Lower lobe of right lung (tissue), 2 donors: ENCODE results near the gene SHTN1. TPM values are rescaled to one million over a fixed set of nuclear protein-coding genes. Genes with fewer than 3 reads are reported as not detected.

Experiments
- ATAC-seq, 2 donors: fragments of 200-7000 bp; cut with Tn5 transposase; one replicate each; pipeline ENCODE4 v1.9.1; 2020 to 2022; ENCODE audit warnings: mild to moderate bottlenecking in 2 of 2, moderate library complexity in 2 of 2
- DNase-seq: peaks from one replicate; pipeline ENCODE4 v3.0.0-alpha.2; 2020
- H3K27ac ChIP-seq: fragments of 200-600 bp; one replicate; pipeline ENCODE4 v1.8.0; 2022
- H3K27me3 ChIP-seq: fragments of 200-600 bp; one replicate; pipeline ENCODE4 v1.8.0; 2022; ENCODE audit warnings: low read depth
- H3K36me3 ChIP-seq: fragments of 200-600 bp; one replicate; pipeline ENCODE4 v1.8.0; 2022; ENCODE audit warnings: mild to moderate bottlenecking
- H3K4me1 ChIP-seq: fragments of 200-600 bp; one replicate; pipeline ENCODE4 v1.8.0; 2022
- H3K4me3 ChIP-seq: fragments of 200-600 bp; one replicate; pipeline ENCODE4 v1.8.0; 2022; ENCODE audit warnings: mild to moderate bottlenecking
- H3K9me3 ChIP-seq: fragments of 200-600 bp; one replicate; pipeline ENCODE4 v1.8.0; 2022
- intact Hi-C: fragments of 100-400 bp; cut with DNase I; formaldehyde crosslinking; loops from one replicate; pipeline ENCODE4 v1.11.0; 2022
- total RNA-seq: library from RNA; stranded (reverse); fragmentation: NEBNext Ultra II Directional; extraction: Animal tissue kit (Norgen Biotek cat#: 25700); gene quantifications from one replicate; pipeline ENCODE4 v1.2.1, GENCODE V29; 2021
- TF ChIP-seq, protein P1 (sequence below): fragments of 200-600 bp; IDR thresholded peaks from one replicate; pipeline ENCODE4 v1.8.0; 2022; ENCODE audit warnings: antibody characterized with exemption, mild to moderate bottlenecking
- donor health status: DM: no; HTN: yes; CAD: no; lungs with severe emphysema.

Gene SHTN1
- total RNA-seq, 1 donor from 2014 or later: 43.1 TPM

DNA sequence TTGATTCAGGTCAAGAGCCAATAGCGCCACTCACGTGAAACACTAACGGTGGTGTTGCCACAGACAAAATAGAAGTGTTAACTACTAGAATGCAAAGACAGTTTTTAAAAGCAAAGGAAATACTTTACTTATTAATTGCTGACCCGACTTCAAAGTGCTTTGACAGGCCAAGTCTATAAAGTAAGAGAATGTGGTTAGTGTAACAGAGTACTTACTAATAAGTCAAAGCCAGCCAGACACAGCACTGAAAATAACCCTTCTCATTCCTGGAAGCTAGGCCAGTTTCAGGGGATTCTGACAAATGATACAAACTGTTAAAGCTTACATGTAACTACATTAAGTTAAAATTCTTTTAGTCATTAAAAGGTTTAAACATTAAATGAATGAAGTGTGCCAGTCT lies 105.4 kb downstream of the SHTN1 start:
- no peak for ATAC-seq
- no peak overlapping the region for H3K27ac ChIP-seq
- peaks cover 13% of the 10 kb centered on the region for H3K36me3 ChIP-seq
- no peaks in the 10 kb centered on the region for H3K27me3 ChIP-seq
- intact Hi-C loops: no loop called here
- H3K4me1 ChIP-seq: no peaks in the 10 kb centered on the region
- H3K9me3 ChIP-seq: no peaks in the 10 kb centered on the region
- H3K4me3 ChIP-seq: no peak overlapping the region
- no peak for DNase-seq
- TF ChIP-seq, protein P1, sequence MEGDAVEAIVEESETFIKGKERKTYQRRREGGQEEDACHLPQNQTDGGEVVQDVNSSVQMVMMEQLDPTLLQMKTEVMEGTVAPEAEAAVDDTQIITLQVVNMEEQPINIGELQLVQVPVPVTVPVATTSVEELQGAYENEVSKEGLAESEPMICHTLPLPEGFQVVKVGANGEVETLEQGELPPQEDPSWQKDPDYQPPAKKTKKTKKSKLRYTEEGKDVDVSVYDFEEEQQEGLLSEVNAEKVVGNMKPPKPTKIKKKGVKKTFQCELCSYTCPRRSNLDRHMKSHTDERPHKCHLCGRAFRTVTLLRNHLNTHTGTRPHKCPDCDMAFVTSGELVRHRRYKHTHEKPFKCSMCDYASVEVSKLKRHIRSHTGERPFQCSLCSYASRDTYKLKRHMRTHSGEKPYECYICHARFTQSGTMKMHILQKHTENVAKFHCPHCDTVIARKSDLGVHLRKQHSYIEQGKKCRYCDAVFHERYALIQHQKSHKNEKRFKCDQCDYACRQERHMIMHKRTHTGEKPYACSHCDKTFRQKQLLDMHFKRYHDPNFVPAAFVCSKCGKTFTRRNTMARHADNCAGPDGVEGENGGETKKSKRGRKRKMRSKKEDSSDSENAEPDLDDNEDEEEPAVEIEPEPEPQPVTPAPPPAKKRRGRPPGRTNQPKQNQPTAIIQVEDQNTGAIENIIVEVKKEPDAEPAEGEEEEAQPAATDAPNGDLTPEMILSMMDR: no peak

DNA sequence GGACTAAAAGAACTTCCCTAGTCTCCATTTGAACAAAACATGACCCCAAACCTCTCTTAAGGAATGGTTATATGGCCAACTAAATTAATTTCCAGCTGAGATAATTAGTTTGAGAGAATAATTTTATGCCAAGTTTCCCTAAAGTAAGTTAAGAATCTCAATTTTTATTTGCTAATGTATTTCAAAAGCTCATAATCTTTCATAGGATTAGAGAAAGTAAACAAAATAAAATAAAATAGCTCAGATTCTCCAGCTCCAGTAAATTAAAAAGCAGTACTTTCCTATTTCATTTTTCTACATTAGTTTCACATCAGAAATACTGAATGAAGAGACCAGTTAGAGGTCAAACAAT lies 111.3 kb downstream of the SHTN1 start:
- H3K4me3 ChIP-seq: no peak overlapping the region
- TF ChIP-seq, protein P1: no peak
- no peaks in the 10 kb centered on the region for H3K27me3 ChIP-seq
- ATAC-seq: no peak
- intact Hi-C loops: no loop called here
- no peak overlapping the region for H3K27ac ChIP-seq
- peaks cover 9% of the 10 kb centered on the region for H3K4me1 ChIP-seq
- no peak for DNase-seq
- no peaks in the 10 kb centered on the region for H3K36me3 ChIP-seq
- no peaks in the 10 kb centered on the region for H3K9me3 ChIP-seq

DNA sequence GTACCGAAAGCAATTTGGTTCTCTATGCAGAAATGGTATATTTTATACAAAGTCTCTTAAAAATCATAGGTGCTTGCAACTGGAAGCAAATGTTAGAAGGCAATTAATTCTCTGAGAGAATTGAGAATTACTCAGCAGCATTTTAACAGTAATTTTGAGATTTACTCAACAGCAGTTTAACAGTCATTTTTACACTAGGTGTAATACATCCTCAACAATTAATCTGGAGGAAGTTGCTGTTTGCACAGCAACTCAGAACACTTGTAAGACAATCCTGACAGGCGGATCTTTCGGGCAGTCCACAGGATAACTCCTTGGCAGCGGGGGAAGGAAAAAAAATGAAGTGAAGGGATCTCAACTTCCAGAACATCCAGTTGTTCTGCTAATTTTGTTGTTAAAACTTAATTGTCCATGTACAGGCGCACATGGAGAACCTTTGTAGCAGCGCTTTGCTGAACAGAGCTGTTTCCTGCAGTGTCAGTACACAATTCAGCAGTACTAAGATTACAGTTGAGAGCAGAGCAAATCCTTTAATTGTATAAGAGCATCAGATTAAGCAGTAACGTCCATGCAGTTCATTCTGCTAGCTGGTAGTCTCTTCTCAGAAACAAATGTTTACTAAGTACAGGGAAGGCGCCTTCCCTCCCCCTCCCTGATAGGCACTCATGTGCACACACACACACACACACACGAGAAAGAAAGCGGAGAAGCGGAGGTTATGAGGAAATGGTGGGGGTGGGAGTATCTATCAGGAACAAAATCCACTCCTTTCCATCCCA lies 111.9 kb downstream of the SHTN1 start:
- no peaks in the 10 kb centered on the region for H3K9me3 ChIP-seq
- H3K4me3 ChIP-seq: no peak overlapping the region
- peaks cover 15% of the 10 kb centered on the region for H3K4me1 ChIP-seq
- H3K36me3 ChIP-seq: no peaks in the 10 kb centered on the region
- peak in 1 of 2 donors; percentile 45 for ATAC-seq
- no peak for DNase-seq
- H3K27ac ChIP-seq: no peak overlapping the region
- TF ChIP-seq, protein P1: no peak
- H3K27me3 ChIP-seq: no peaks in the 10 kb centered on the region
- intact Hi-C loops: no loop called here

DNA sequence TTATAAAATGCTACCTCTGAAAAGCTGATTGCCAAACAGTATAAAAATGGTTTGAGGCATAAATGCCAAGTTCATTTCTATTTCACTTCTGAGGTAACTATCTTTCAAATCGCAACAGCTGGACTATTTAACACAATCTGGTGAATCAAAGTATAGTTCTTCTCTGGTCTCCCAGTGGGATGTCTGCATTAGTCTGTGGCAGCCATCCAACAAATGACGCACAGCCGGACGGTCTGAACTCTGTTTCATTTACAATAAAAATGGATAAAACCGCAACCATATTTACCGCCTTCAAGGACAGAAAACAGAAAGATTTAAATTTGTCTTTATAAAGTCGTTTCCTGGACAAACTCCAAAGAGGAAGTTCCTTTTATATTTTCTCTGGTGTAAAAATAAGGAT lies 113.8 kb downstream of the SHTN1 start:
- H3K27me3 ChIP-seq: no peaks in the 10 kb centered on the region
- H3K4me1 ChIP-seq: peaks cover 16% of the 10 kb centered on the region
- ATAC-seq (no peak), DNase-seq (no peak)
- no peak overlapping the region for H3K4me3 ChIP-seq
- H3K36me3 ChIP-seq: no peaks in the 10 kb centered on the region
- no peak overlapping the region for H3K27ac ChIP-seq
- no peaks in the 10 kb centered on the region for H3K9me3 ChIP-seq
- TF ChIP-seq, protein P1: no peak
- intact Hi-C loops: no loop called here

DNA sequence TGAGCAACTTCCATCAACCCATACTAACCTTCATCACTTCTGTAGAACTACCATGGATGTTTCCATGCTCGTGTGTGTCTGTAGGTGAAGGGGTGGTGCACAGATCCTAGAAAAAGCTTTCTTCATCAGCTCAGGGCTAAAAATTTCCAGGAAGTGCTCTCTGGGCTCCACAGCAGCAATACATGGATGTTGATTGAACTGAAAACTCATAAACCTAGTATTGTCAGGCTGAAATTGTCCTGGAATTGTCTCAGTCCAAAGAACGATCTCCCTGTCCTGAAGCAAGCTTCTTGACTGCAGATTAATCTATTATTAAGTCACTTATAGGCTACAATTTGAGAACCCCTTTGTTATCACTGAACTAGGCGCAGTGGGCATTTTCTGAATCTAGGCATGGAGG lies 115.9 kb downstream of the SHTN1 start:
- Histone ChIP-seq H3K4me1 (peaks cover 16% of the 10 kb centered on the region), H3K9me3 (no peaks in the 10 kb centered on the region), H3K27me3 (no peaks in the 10 kb centered on the region), H3K4me3 (no peak overlapping the region), H3K27ac (no peak overlapping the region), H3K36me3 (peaks cover 7% of the 10 kb centered on the region)
- intact Hi-C loops: no loop called here
- no peak for ATAC-seq
- no peak for DNase-seq
- TF ChIP-seq, protein P1: no peak
